DMS153 treated with DMSO at 0.1 percent for 48 hours (cell line): ENCODE measurements around the gene SNX9.
A peak's percentile ranks its signal among the peaks of the same experiment; 100 is the strongest.

ENCODE experiments used
- DNase-seq: peaks from one replicate; lab custom pipeline; 2025; ENCODE audit not compliant: unreplicated experiment; lab: John Stamatoyannopoulos, UW

SNX9 gene

DNA sequence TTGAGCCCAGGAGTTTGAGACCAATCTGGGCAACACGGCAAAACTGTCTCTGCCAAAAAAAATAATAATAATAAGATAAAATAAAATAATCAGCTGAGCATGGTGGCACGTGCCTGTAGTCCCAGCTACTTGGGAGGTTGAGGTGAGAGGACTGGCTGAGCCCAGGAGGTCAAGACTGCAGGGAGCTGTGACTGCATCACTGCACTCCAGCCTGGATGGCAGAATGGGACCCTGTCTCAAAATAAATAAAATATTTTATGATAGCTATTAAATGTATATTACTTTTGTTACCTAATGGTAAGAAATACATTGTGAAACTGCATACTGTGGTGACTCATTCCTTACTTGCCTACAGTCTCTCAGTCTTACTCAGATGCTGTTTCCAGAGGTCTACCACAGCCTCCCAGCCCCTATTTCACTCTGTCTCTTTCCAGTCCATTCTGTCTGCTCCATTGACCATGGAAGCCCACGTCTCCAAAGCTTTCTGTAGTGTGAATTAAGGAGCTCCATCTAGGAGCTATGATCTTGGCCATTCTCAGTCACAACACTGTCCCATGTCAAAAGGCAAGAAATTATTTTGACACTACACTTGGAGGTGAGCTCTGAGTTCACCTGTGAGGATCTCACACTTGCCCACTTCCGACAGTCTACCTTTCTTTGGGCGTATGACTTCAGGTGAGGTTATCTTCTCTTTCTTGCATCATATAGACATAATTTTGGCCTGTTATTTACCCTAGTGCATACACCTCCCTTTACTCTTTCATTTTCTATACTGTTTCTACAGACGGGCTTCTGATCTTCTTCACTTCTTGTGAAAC lies 22.4 kb upstream of the SNX9 start:
- no peak for DNase-seq

- no peak for DNase-seq
These were observed 18.4 kb upstream of the SNX9 start for GRCh38 chr6:157804448-157805327.

GRCh38 chr6:157806131-157806855 lies 16.8 kb upstream of the SNX9 start:
- no peak for DNase-seq

GRCh38 chr6:157806856-157807215 lies 16.2 kb upstream of the SNX9 start:
- DNase-seq, result no peak

- DNase-seq, result no peak
These were observed 14.6 kb upstream of the SNX9 start for GRCh38 chr6:157808405-157808950.

- DNase-seq, result no peak
These were observed 13.4 kb upstream of the SNX9 start for GRCh38 chr6:157809613-157810012.

GRCh38 chr6:157811137-157811475 lies 11.9 kb upstream of the SNX9 start:
- no peak for DNase-seq

- no peak for DNase-seq
These were observed 11.4 kb upstream of the SNX9 start for GRCh38 chr6:157811476-157812173.

GRCh38 chr6:157812425-157813171 lies 10.4 kb upstream of the SNX9 start:
- DNase-seq, result no peak

GRCh38 chr6:157813191-157813590 lies 9.9 kb upstream of the SNX9 start:
- no peak for DNase-seq

- no peak for DNase-seq
These were observed 9.1 kb upstream of the SNX9 start for GRCh38 chr6:157813750-157814455.

DNA sequence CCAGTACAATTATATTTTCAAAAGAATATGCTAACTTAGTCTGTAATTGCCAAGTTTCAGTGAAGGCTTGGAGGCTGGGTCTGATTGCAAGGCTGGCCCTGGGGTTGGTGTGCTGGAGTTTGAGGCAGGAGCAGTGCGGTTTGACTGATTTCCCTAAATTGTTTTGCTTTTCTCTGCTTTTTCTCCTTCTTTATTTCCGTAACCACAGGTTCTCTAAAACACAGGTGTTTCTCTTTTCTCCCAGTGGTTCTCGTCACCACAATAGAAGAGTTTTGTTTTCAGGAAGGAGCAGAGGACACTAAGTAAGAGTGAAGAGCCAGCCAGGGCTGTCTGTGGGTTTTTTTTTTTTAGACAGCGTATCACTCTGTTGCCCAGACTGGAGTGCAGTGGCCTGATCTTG lies 8.2 kb upstream of the SNX9 start:
- DNase-seq, result no peak

DNA sequence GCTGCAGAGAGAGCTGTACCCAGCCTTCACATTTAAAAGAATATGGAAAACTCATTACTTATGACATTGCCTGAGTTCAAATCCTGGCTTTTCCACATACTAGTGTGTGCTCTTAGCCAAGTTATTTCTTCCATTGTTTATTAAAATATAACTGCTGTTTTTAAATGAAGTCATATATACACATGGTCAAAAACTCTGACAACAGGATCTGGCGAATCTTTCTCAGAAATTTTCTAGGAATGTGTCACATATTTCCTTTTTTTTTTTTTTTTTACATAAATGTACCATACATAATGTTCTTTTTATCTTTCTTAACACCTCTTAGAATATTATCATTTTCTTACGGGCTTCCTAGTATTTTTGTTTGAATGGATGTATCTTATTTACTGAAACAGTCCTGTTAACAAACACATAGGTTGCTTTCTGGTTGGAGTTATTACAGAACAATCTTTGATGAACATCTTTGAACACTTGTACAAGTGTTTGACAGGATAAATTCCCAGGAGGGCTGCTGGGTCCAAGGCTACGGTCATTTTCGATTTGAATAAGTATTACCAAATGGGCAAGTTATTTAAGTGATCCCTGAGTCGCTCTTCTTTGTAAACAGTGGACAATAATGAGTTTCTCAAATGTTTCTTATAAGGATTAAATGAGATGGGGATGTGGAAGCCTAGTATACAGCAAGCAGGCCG lies 1.6 kb upstream of the SNX9 start:
- DNase-seq, result no peak

DNA sequence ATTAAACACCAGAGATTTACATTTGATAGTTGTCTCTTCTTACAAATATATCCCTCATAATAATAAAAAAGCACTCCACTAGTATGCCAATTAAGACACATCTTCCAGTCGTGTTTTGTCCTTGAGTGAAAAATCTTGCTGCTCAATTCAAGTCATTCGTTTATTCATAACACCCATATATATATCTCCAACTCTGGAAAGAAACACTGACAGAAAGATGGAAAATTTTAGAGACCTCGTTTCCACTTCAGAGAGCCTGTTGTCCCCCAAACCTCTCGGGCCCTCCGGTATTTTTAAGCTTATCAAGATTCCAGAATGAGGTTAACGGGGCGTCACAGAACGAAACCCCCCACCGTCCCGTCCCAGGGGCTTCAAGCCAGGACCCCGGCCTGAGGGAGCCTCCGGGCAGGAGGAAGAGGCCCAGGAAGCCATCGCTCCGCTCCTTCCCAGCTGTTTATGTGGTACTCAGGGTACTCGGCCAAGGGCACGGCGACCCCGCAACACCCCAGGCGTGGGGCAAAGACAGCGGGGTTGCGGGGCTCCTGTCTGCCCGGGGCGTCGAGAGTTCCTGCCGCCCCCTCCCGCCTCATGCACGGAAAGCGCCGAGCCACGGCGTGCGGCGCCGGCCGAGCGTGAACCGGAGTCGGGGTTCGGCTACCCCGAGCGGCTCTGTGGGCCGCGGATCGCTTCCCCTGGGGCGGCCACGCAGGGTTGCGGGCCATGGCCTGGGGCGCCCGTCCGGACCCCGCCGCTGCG lies 623 bp upstream of the SNX9 start:
- no peak for DNase-seq

- peak; percentile 11 for DNase-seq
These were observed 703 bp downstream of the SNX9 start for GRCh38 chr6:157823528-157824370.

DNA sequence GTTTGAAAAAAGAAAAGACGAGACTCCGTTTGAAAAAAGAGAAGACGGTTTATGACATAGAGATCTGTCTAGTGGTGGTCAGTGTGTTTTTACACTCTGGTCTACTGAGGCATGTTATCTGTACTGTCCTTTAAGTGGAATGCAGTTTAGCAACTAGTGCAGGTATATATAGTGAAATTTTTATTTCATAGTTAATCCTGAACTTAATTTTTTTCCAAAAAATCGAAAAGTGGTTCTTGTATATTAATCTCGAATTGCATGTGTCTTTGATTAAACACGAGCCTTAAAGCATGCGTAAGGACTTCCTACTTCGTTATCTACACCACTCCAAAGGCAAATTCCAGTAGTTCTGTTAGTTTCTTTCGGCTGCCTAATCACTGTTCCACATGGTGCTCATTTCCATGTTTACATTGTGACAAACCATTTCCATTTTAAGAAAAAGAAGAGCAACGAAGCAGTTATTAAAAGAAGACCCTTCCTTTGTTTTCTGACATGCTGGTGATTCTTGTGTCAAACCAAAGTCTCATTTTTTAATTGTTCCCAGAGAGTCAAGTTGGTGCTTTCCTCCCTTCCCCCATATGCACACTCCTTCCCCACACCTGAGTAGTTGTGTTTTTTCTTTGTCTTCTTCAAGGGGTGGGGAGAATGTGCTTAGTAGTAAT lies 2.3 kb downstream of the SNX9 start:
- no peak for DNase-seq
